ENCODE data around the gene FAM161A.
"Not testable (repeated sequence)": the region's sequence is repeated elsewhere in the genome, so short reads cannot be mapped to it uniquely, and the experiment has no call there.

DNA sequence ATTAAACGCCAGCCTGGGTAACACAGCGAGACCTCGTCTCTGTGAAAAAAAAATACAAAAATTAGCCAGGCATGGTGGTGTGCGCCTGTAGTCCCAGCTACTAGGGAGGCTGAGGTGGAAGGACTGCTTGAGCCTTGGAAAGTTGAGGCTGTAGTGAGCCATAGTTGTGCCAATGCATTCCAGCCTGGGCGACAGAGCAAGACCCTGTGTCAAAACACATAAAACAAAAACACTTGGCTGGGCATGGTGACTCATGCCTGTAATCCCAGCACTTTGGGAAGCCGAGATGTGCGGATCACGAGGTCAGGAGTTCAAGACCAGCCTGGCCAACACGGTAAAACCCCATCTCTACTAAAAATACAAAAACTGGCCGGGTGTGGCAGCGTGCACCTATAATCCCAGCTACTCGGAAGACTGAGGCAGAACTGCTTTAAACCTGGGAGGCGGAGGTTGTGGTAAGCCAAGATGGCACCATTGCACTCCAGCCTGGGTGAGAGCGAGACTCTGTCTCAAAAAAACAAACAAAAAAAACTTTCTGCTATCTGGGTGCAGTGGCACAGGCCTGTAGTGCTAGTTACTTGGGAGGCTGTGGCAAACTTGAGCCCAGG, 12.7 kb upstream of the FAM161A start:
- TF ChIP-seq, protein P1, sequence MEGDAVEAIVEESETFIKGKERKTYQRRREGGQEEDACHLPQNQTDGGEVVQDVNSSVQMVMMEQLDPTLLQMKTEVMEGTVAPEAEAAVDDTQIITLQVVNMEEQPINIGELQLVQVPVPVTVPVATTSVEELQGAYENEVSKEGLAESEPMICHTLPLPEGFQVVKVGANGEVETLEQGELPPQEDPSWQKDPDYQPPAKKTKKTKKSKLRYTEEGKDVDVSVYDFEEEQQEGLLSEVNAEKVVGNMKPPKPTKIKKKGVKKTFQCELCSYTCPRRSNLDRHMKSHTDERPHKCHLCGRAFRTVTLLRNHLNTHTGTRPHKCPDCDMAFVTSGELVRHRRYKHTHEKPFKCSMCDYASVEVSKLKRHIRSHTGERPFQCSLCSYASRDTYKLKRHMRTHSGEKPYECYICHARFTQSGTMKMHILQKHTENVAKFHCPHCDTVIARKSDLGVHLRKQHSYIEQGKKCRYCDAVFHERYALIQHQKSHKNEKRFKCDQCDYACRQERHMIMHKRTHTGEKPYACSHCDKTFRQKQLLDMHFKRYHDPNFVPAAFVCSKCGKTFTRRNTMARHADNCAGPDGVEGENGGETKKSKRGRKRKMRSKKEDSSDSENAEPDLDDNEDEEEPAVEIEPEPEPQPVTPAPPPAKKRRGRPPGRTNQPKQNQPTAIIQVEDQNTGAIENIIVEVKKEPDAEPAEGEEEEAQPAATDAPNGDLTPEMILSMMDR (IDR thresholded peaks at IDR 0.05; ENCODE audit: low read depth, low read length), result not testable (repeated sequence)
- TF ChIP-seq EZH2phosphoT487 (IDR thresholded peaks at IDR 0.05; ENCODE audit: low read depth), result not testable (repeated sequence)
